ENCODE measurements around the gene RASA4. TPM values are rescaled to one million over a fixed set of nuclear protein-coding genes. Genes with fewer than 3 reads are reported as not detected.
"Not testable (repeated sequence)": the region's sequence is repeated elsewhere in the genome, so short reads cannot be mapped to it uniquely, and the experiment has no call there.

Gene RASA4
- total RNA-seq (2014; rRNA removed; shearing (Covaris generic)), result 3.4 and 10.3 TPM in 2 replicates

DNA sequence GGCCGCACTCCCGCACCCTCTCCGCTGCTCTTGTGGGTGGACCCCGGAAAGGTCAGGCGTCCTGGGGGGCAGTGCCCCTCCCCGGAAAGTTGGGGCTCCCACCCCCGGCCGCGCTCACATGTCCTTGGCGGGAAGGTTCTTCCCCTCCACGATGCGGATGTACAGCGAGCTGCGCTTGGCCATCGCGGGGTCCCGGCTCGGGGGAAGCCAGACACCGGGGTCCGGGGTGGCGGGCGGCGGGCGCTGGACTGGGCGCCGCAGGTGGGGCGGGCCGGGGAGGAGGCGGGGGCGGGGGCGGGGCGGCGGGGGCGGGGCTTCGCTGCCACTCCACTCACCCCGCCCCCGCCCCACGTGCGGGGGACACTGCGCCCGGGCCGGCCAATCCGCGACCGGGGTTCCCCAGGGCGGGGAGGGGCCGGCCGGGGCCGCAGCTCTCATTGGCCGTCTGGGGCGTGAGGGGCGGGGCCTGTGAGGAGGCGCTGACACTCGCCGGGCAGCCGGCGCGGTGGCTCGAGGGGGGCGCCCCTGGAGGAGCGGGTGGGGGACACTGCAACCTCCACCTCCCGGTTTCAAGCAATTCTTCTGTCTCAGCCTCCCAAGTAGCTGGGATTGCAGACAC lies at the start of gene RASA4:
RASA4 (minus strand) TSS at position 250 of the 619 bp plus-strand sequence; CDS start at position 183, 67 bp downstream.
- DNase-seq (ENCODE audit: low spot score), result peak; percentile 1

DNA sequence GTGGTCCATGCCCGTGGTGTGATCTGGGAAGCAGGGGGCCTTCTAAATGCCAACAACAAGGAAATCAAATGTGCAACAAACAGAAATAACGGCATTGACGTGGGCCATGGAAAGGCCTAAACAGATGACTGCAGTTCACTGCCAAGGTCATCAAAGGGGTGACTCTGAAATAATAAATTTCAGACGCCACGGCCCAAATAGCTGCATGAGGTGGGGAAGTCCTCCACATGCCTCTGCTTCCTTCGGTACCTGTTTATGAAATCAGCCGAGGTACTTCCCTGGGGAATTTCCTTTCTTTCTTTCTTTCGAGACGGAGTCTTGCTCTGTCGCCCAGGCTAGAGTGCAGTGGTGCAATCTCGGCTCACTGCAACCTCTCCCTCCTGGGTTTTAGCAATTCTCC lies 48.2 kb upstream of the RASA4 start:
- DNase-seq (ENCODE audit: low spot score), result not testable (repeated sequence)

DNA sequence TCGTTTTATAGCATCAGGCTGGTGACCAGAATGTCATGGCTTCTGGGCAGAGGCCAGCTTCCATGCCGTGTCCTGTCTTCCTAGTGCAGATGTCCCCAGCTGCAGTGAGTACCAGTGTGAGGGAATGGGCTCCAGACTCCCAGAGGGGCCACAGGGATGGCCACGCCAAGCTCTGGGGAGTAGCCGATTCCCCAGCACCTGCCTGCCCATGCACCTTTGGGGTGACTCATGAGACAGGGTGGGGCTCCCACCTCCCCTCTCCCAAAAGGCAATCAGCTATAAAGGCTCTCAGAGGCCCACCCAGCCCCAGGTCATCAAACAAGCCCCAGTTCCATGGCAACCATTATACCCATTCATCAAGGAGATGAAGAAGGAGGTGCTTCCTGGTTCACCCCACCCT lies 33.4 kb upstream of the RASA4 start, which contains the start of gene SPDYE2B:
SPDYE2B (plus strand) TSS at position 396 of the 400 bp plus-strand sequence. CDS start 2,030 bp downstream, outside the sequence.
- not testable (repeated sequence) for DNase-seq (ENCODE audit: low spot score)

DNA sequence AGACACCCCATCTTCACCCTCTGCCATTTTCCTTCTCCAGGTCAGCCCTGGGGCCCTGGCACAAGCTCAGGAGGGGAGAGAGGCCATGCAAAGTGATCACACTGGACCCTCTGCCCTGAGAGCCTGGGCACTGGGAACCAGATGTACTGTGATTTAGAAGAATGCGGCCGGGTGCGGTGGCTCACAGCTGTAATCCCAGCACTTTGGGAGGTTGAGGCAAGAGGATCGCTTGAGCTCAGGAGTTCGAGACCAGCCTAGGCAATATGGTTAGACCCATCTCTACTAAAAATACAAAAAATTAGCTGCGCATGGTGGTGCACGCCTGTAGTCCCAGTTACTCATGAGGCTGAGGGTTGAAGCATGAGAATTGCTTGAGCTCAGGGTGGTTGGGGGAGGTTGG lies 31.3 kb upstream of the RASA4 start:
- DNase-seq (ENCODE audit: low spot score), result not testable (repeated sequence)

DNA sequence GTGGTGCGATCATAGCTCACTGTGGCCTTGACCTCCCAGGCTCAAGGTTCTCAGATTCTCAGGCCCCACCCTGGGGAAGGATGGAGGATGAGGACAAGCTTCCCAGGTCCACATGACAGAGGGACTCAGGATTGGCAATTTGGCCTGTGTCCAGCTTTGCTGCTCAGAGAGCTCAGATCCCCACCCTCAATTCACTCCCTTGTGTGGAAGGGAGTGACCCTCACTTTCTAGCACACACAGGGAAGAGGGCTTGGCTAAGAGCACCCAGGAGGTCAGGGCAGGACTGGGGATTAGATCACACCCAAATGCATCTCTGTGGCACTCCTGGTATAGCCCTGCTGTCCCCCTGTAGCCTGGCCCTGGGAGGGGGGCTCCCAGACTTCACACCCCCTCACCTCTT lies 26.8 kb upstream of the RASA4 start:
- DNase-seq (ENCODE audit: low spot score), result not testable (repeated sequence)

DNA sequence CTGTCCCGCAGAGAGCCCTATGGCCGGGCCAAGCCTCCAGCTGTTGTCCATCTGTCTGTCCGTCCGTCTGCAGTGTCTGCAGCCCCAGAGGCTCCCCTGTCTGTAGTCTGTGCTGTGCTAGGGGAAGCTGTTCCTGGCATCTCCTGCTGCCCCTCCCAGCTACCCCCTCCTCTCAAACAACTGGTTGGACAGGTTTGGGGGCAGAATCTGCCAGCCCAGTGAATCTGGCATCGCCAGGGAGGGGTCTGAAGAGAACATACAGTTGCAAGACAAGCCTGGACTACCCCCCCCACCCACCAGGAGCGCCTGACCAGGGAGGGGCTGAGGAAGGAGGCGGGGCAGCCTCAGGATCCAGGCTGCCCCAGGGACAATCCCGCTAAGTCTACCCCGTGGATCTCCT lies 26.1 kb upstream of the RASA4 start, which contains the start of gene UPK3BL1:
UPK3BL1 (minus strand) TSS at position 101 of the 400 bp plus-strand sequence; CDS start at position 51, 50 bp downstream.
- DNase-seq (ENCODE audit: low spot score), result not testable (repeated sequence)

DNA sequence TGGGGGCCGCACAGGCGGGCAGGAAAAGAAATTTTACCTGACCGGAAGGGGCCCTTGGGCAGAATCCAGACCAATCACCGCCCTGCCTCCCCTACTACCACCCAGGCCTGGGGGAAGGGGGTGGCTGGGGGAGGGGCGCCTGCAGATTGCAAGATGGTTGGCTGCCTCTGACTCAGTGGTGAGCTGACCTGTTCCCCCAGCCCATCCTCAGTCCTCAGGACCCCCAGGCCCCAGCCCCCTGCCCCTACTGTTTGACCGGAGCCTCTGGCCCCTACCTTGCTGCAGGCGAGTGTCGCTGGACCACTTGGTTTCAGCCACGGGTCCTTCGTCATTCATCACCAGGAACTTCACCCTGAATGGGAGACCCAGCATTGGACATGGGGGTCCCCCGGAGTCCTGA lies 22.3 kb upstream of the RASA4 start:
- DNase-seq (ENCODE audit: low spot score), result peak; percentile 1

DNA sequence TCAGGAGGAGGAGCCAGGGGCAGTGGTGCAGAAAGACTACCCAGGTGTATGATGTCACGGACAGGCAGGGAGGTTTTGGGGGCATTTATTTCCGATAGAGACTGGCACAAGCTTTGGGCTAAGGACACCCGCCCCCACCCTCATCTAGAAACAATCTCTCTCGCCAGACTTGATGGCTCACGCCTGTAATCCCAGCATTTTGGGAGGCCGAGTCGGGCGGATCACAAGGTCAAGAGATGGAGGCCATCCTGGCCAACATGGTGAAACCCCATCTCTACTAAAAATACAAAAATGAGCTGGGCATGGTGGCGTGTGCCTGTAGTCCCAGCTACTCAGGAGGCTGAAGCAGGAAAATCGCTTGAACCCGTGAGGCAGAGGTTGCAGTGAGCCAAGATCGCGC lies 20.4 kb upstream of the RASA4 start:
- DNase-seq (ENCODE audit: low spot score), result not testable (repeated sequence)

DNA sequence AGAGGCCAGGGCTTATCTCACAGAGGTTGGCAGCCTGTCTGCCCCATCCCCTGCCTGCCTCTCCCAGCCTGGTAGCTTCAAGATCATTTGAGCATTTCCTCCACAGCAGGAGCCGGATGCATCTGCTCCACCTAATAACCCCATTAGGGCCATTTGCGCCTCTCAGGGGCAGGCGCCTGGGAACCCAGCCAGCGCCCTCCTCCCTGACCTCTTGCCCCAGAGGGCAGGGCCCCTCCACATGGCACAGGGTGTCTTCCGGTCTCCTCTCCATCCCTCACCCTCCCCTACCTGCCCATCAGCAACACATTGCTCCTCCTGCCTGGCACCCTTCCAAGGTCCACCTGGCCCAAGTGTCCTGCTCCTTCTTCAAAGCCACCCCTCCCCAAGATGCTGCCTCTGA lies 18.8 kb upstream of the RASA4 start:
- DNase-seq (ENCODE audit: low spot score), result not testable (repeated sequence)

DNA sequence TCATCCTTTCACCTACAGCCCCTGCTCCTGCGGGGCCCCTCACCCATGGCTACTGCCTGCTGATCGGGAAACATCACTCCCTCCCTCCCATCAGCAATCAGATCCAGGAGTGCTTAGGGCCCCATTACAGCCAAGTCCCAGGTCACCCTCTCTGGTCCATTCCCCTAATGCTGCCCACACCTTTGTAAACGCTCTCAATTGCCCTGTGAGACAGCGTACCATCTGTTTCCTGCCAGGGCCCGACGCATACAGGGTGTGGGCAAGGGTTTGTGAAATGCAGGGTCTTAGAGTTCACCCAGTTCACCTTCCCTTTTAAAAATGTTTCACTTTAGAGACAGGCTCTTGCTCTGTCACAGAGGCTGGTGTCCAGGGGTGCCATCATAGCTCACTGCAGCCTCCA lies 17.7 kb upstream of the RASA4 start:
- not testable (repeated sequence) for DNase-seq (ENCODE audit: low spot score)

DNA sequence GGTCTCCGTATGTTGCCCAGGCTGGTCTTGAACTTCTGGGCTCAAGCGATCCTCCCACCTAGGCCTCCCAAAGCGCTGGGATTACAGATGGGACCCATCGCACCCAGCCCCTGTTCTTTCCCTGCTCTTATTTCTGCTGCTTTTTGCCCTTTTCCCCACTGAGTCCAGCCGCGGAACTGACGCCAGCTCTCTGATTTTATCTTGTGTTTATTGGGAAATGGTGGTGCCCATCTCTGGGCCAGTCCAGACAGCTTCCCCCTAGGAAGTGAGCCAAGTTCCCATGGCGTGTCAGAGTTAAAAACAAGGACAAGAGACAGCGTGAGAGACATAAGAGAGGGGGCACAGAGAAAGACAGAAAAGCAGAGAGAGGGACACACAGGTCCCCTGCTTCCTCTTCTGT lies 14.1 kb upstream of the RASA4 start:
- not testable (repeated sequence) for DNase-seq (ENCODE audit: low spot score)

DNA sequence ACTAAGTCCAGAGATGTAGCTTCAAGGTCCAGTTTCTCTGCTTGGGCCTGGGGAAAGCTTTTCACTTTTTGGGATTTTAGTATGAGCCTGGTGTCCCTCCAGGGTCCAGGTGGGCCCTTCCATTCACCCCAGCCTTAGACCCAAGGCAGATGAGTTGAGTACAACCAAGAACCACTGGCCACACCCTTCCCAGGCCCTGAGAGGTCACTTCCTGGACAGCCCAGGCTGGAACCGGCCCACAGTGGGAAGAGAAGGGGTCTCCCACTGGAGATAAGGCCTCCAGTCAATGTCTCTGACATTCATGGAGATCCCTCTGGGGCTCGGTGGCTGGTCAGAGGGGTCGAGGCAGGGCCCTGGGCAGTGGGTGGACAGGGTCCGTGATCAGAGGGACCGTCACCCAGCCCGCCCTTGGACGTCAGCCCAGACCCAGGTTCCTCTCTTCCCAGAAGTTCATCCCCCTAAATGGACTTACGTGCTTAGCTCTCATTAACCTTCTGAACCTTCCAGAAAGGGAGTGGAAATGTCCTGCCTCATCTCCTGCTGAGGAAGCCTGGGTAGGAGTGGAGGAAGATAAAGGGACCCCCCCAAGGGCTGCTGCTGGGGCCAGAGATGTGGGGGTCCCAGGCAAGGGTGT lies 10.8 kb upstream of the RASA4 start:
- DNase-seq (ENCODE audit: low spot score), result not testable (repeated sequence)

DNA sequence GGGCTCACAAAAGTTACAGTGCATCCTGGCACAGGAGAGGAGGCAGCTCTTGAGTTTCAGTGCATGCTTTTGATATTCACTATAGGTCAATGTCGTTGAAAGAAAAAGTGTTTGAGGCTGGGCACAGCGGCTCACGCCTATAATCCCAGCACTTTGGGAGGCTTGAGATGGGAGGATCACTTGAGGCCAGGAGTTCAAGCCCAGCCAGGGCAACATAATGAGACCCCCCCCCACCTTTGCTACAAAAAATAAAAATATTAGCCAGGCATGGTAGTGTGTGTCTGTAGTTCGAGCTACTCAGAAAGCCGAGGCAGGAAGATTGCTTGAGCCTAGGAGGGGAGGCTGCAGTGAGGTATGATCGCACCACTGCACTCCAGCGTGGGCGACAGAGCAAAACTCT lies 1.6 kb upstream of the RASA4 start:
- DNase-seq (ENCODE audit: low spot score), result not testable (repeated sequence)

DNA sequence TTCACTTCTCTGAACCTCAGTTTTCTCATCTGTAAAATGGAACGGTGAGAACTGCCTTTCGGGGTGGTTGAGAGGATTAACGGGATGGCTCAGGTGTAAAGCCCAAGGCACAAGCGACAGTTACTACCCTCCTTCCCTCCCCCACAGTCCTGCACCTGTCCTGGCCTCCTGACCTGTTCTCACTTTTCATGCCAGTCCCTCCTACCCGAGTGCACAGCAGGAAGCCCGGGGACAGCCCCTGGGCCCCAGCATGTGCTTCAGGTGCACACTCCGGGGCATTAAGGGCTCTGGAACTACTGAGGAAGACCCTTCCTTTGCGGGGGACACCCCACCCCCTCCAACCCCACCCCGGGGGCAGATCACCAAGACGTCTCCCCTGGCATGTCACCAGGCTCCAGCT lies 626 bp downstream of the RASA4 start:
- not testable (repeated sequence) for DNase-seq (ENCODE audit: low spot score)

DNA sequence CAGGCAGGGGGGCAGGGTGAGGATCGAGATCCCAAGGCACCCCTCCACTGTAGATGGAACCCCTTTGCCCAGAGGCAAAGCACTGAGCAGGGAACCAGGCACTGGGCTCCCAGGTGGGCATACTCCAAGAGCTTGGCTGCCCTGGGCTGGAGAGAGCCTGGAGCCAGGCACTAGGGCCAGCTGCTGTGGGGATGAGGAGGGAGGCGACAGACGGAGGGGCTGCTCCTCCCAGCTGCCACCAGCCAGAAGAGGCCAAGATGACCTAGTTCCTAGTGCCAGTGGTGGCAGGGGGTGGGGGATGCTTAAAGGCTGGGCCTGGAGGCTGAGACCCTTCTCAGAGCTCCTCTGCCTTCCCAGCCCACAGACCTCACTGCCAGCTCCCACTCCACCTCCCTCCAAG lies 1.7 kb downstream of the RASA4 start:
- not testable (repeated sequence) for DNase-seq (ENCODE audit: low spot score)

DNA sequence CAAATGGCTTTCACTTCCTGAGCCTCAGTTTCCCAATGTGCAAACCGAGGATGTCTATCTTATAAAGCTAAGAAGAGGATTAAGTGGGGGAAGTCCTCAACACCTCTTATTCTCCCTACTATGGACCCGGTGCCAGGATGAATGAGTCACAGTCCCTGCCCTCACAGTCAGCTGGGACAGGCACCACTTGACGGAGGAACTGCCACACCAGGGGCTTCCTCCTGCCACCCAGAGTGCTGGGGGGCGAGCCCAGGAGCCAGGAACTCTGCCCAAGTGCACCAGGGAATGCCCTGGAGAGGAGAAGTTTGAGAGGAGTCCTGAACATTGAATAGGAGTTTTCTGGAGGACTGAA lies 2.2 kb downstream of the RASA4 start:
- DNase-seq (ENCODE audit: low spot score), result not testable (repeated sequence)

DNA sequence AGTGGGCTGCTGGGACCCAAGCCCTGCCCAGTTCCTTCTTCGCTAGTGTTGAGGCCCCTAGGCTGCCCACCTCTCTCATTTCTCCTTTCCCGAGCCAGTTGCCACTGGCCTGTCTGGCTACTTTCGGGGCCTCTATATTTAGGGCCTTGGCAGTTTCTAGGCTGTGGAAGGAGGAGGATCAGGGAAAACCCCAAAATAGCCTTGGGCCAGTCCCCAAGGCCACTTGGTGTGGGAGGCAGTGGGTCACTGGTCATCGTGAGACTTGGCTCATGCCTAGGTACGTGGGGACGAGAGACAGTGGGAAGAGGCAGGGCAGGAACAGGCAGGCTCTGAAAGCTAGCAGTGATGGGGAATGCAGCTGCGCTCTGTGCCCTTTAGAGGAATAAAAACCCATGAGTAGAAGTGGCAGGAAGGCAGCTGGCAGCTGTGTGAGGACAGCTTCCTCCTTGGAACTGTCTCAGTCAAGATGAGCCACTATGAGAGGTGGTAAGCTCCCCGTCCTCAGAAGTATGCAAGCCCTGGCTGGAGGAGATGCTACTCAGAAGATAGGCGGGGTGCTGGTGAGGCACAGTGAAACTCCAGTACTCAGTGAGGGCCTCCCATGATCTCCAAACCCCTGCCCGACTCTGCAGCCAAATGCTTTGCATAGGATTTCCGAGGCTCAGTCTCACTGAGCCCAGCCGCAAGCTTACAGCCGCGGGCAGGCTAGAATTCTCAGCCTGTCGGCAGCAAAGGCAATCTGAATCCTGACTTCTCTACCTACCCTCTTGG lies 2.8 kb downstream of the RASA4 start:
- DNase-seq (ENCODE audit: low spot score), result not testable (repeated sequence)

DNA sequence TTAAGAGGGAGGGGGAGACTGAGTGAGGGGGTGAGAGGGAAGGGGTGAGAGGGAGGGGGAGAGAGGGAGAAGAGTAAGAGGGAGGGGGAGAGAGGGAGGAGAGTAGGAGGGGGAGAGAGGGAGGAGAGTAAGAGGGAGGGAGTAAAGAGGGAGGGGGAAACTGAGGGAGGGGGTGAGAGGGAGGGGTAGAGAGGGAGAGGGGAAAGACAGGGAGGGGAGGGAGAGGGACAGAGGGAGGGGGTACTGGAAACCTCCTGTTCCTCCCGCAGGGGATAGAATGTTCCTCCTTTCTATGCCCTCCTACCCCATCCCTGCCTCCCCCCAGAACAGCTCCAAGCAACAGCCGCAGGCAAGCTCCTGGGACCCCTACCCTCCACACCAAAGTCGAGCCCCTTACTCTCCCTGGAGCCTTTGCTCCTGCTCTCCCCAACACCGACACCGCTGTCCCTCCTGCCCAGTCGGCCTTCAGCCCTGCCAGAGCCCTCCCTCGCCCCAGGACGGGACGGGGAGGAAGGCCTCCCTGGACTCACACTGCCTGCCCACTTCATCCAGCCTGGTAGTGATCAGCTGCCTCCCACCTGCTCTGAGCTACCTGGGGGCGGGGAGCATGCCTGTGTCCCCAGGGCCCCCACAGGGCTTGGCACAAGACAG lies 4.8 kb downstream of the RASA4 start:
- peak; percentile 3 for DNase-seq (ENCODE audit: low spot score)

DNA sequence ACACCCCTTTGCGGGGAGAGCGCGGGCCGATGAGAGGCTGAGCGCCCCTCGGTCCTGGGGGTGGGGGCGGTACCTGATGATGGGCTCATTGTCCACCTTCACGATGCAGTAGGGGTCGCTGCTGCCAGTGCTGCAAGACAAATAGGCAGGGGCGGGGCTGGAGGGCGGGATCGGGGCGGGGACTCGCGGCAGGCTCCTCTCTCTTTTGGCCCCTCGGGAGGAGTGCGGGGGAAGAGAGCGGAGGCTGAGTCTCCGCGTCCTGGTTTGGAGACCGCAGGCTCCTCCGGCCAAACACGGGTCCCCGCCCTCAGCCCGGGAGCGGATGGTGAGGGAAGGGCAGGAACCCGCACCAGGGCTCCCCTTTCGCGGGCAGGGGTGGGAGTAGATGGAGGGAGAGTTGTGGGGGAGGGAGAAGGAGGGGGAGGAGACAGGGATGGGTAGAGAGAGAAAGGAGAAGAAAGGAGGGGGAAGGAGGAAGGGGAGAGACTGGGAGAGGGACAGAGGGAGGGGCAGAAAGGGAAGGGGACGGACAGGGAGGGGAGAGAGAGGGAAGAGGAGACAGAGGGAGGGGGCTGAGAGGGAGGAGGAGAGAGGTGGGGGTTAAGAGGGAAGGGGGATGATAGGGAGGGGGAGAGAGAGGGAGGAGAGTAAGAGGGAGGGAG lies 5.4 kb downstream of the RASA4 start:
- not testable (repeated sequence) for DNase-seq (ENCODE audit: low spot score)

DNA sequence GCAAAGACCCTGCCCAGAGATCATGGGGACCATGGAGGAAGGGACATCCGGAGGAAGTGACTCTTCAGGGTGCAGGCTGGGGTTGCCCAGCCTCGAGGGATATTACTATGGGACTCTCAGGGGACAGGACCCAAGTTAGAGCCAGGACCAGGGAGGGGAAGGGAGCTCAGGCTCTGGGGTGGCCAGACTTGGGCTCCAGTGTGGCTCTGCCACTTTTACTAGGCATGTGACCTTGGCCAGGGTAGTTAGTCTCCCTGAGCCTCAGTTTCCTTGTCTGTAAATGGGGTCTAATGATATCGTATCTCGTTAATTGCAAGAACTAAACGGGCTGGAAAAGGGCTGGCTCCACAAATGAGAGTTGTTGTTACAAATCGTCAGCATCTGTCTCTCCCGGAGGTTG lies 6.1 kb downstream of the RASA4 start:
- not testable (repeated sequence) for DNase-seq (ENCODE audit: low spot score)

DNA sequence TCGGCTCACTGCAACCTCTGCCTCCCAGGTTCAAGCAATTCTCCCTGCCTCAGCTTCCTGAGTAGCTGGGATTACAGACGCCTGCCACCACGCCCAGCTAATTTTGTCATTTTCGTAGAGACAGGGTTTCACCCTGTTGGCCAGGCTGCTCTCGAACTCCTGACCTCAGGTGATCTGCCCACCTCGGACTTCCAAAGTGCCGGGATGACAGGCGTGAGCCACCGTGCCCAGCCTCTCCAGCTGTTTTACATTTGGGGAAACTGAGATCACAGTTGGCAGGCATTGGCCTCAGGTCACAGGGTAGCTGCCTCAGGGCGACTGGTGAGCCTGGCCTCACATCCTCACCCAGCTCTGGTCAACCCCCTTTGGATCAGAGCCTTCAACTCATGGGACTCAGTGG lies 6.8 kb downstream of the RASA4 start:
- not testable (repeated sequence) for DNase-seq (ENCODE audit: low spot score)
